Tibial artery (tissue), 4 donors: ENCODE results near the gene VAV2.

Experiments
- DNase-seq, 2 donors: peaks; one replicate each; pipeline ENCODE4 v3.0.0-alpha.2; 2019
- H3K27ac ChIP-seq, 2 donors: fragments of 200-600 bp; sonication (generic) in 1 of 2; 1 replicate in 1 of 2; 2 replicates in 1 of 2; pipeline ENCODE4 v1.5.1; 2018 to 2019; ENCODE audit warnings: mild to moderate bottlenecking in 1 of 2
- H3K27me3 ChIP-seq, 2 donors: fragments of 200-600 bp; sonication (generic) in 1 of 2; one replicate each; pipeline versions ENCODE4 v1.5.1 to v1.6.0; 2016 to 2019
- H3K36me3 ChIP-seq, 3 donors: fragments of 200-600 bp; sonication (generic) in 2 of 3; one replicate each; pipeline ENCODE4 v1.5.1; 2016 to 2019; ENCODE audit warnings: mild to moderate bottlenecking in 2 of 3
- H3K4me1 ChIP-seq, 4 donors: fragments of 200-600 bp; sonication (generic) in 2 of 4; 1 replicate in 3 of 4; 2 replicates in 1 of 4; pipeline ENCODE4 v1.5.1; 2016 to 2019
- H3K4me3 ChIP-seq, 2 donors: fragments of 200-600 bp; sonication (generic) in 1 of 2; 1 replicate in 1 of 2; 2 replicates in 1 of 2; pipeline ENCODE4 v1.5.1; 2018 to 2019; ENCODE audit warnings: mild to moderate bottlenecking in 2 of 2
- H3K9me3 ChIP-seq, 3 donors: fragments of 200-600 bp; sonication (generic) in 1 of 3; one replicate each; pipeline ENCODE4 v1.5.1; 2016 to 2019
- intact Hi-C: fragments of 100-400 bp; cut with DNase I; formaldehyde crosslinking; loops from one replicate; pipeline ENCODE4 v1.15.0; 2023; ENCODE audit warnings: low total_unique reads
- TF ChIP-seq, protein P1 (sequence below), 2 experiments: fragments of 200-600 bp in 1 of 2; fragments of 450-650 bp in 1 of 2; IDR thresholded peaks; one replicate each; pipeline ENCODE4 v1.5.1; 2017 to 2019; ENCODE audit warnings: antibody characterized with exemption in 2 of 2, mild to moderate bottlenecking in 1 of 2, moderate library complexity in 1 of 2

VAV2 gene

GRCh38 chr9:134028575-134029247 is 36.6 kb upstream of the VAV2 start:
- Histone ChIP-seq H3K4me3 (no peak overlapping the region), H3K36me3 (peaks cover 26 to 70% (median 41%) of the 10 kb centered on the region in 3 donors), H3K4me1 (peaks cover 0 to 14% (median 10%) of the 10 kb centered on the region in 4 donors), H3K9me3 (no peaks in the 10 kb centered on the region), H3K27ac (no peak overlapping the region), H3K27me3 (no peaks in the 10 kb centered on the region)
- TF ChIP-seq, protein P1, sequence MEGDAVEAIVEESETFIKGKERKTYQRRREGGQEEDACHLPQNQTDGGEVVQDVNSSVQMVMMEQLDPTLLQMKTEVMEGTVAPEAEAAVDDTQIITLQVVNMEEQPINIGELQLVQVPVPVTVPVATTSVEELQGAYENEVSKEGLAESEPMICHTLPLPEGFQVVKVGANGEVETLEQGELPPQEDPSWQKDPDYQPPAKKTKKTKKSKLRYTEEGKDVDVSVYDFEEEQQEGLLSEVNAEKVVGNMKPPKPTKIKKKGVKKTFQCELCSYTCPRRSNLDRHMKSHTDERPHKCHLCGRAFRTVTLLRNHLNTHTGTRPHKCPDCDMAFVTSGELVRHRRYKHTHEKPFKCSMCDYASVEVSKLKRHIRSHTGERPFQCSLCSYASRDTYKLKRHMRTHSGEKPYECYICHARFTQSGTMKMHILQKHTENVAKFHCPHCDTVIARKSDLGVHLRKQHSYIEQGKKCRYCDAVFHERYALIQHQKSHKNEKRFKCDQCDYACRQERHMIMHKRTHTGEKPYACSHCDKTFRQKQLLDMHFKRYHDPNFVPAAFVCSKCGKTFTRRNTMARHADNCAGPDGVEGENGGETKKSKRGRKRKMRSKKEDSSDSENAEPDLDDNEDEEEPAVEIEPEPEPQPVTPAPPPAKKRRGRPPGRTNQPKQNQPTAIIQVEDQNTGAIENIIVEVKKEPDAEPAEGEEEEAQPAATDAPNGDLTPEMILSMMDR (IDR thresholded peaks at IDR 0.05), result no peak
- intact Hi-C loops, result loop anchor here (5.0 kb wide), 1 partner anchor 39 kb away; the partner anchor contains the start of gene BRD3
- no peak for DNase-seq

- Histone ChIP-seq H3K4me3 (no peak overlapping the region), H3K36me3 (peaks cover 20 to 64% (median 34%) of the 10 kb centered on the region in 3 donors), H3K27ac (no peak overlapping the region), H3K27me3 (no peaks in the 10 kb centered on the region), H3K9me3 (no peaks in the 10 kb centered on the region), H3K4me1 (peaks cover 0 to 14% (median 10%) of the 10 kb centered on the region in 4 donors)
- TF ChIP-seq, protein P1 (IDR thresholded peaks at IDR 0.05), result no peak
- intact Hi-C loops, result loop anchor here (5.0 kb wide), 1 partner anchor 39 kb away; the partner anchor contains the start of gene BRD3
- no peak for DNase-seq
Observed at GRCh38 chr9:134028076-134028475, 36.0 kb upstream of the VAV2 start.

DNA sequence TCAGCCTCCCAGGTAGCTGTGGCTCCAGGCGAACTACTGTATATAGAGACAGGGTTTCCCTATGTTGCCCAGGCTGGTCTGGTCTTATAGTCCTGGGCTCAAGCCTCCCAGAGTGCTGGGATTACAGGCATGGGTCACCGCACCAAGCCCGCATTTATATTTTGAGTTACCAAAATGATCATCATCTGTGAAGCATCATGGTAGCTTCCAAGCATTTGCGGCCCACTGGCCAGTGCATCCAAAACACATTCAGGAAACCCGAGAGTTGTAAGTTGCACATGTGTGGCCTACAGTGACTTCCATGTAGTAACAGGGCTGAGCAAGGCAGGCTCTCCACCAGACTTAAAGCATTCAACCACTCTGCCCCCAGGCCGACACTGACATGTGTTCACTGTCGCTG is 35.4 kb upstream of the VAV2 start:
- Histone ChIP-seq H3K4me1 (peaks cover 0 to 14% (median 10%) of the 10 kb centered on the region in 4 donors), H3K27ac (no peak overlapping the region), H3K4me3 (no peak overlapping the region), H3K27me3 (no peaks in the 10 kb centered on the region), H3K9me3 (no peaks in the 10 kb centered on the region), H3K36me3 (peaks cover 16 to 59% (median 31%) of the 10 kb centered on the region in 3 donors)
- no peak for DNase-seq
- TF ChIP-seq, protein P1 (IDR thresholded peaks at IDR 0.05), result no peak
- intact Hi-C loops, result loop anchor here (5.0 kb wide), 1 partner anchor 40 kb away; the partner anchor contains the start of gene BRD3

DNA sequence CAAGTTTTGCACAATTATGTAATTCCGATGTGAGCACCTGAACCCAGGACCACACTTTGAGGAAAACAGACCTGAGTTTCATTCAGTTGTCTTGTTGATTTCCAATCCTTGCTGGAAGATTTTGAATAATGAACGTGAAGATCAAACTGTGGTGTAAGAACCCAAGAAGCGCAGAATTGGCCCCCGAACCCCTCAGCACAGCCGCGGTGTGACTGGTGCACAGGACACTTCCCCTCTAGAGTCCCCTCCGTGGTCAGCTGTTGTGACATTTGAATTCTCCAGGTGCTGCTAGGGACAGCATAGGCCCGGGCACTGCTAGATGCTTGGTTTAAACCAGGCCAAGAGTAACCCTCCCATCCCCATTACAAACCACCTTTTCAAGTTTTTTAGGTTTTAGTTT is 34.9 kb upstream of the VAV2 start:
- Histone ChIP-seq H3K9me3 (no peaks in the 10 kb centered on the region), H3K4me1 (peaks cover 0 to 14% (median 10%) of the 10 kb centered on the region in 4 donors), H3K27ac (no peak overlapping the region), H3K27me3 (no peaks in the 10 kb centered on the region), H3K36me3 (peaks cover 15 to 54% (median 30%) of the 10 kb centered on the region in 3 donors), H3K4me3 (no peak overlapping the region)
- intact Hi-C loops, result loop anchor here (5.0 kb wide), 1 partner anchor 40 kb away; the partner anchor contains the start of gene BRD3
- TF ChIP-seq, protein P1 (IDR thresholded peaks at IDR 0.05), result no peak
- no peak for DNase-seq

DNA sequence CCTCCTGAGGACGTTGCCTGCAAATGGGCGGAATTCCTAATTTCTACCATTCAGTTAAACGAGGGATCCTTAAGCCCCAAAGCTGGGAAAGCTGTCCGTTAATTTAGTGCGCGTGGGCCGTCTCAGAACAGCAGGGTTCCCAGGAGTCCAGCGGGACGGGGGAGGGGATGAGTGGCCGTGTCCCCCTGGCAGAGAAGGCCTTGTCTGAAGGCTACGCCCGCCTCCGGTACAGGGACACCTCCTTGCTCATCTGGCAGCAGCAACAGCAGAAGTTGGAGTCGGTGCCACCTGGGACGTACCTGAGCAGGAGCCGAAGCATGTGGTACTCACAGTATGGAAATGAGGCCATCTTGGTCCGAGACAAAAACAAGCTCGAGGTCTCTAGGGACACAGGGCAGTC is 34.5 kb upstream of the VAV2 start:
- Histone ChIP-seq H3K27ac (peak overlapping the region in 1 of 2 donors; percentile 81), H3K4me1 (peaks cover 0 to 14% (median 10%) of the 10 kb centered on the region in 4 donors), H3K4me3 (peak overlapping the region in 1 of 2 donors; percentile 95), H3K9me3 (no peaks in the 10 kb centered on the region), H3K36me3 (peaks cover 11 to 50% (median 26%) of the 10 kb centered on the region in 3 donors), H3K27me3 (no peaks in the 10 kb centered on the region)
- DNase-seq, result peak in 1 of 2 donors; percentile 72
- TF ChIP-seq, protein P1 (IDR thresholded peaks at IDR 0.05), result no peak
- intact Hi-C loops, result loop anchor here (5.0 kb wide), 1 partner anchor 41 kb away; the partner anchor contains the start of gene BRD3
